Body of pancreas (tissue), 4 donors: Measurements from ENCODE around the gene MCIDAS.

Source experiments
- CTCF ChIP-seq, 7 experiments: fragments of 450-650 bp in 4 of 7; fragments of 200-600 bp in 3 of 7; sonication (generic) in 3 of 7; IDR thresholded peaks; one replicate each; pipeline ENCODE4 v1.5.1; 2016 to 2019; ENCODE audit warnings: antibody characterized with exemption in 7 of 7
- POLR2A ChIP-seq, 3 donors: fragments of 450-650 bp; IDR thresholded peaks; one replicate each; pipeline ENCODE4 v1.6.1; 2016; ENCODE audit warnings: antibody characterized with exemption in 3 of 3, mild to moderate bottlenecking in 2 of 3

- TF ChIP-seq CTCF (IDR thresholded peaks at IDR 0.05) (no peak), POLR2A (IDR thresholded peaks at IDR 0.05) (no peak)
Observed at GRCh38 chr5:55180016-55180415, 47.1 kb downstream of the MCIDAS start.
